IMR-90 (cell line): ENCODE measurements around the gene KRT6A.

ENCODE experiments used
- BHLHE40 ChIP-seq: fragments of 150-350 bp; IDR thresholded peaks from 2 replicates; pipeline ENCODE4 v1.6.1; 2016; ENCODE audit warnings: mild to moderate bottlenecking, low read depth, low read length
- MAFK ChIP-seq: IDR thresholded peaks from 2 replicates; pipeline ENCODE4 v1.6.1; 2012; ENCODE audit warnings: low read depth, low read length, improper control_type of control experiment
- MXI1 ChIP-seq: IDR thresholded peaks from 2 replicates; pipeline ENCODE4 v1.6.1; 2012; ENCODE audit warnings: low read depth, mild to moderate bottlenecking, low read length, moderate library complexity, borderline replicate concordance
- NFE2L2 ChIP-seq: fragments of 150-350 bp; IDR thresholded peaks from 2 replicates; pipeline ENCODE4 v1.6.1; 2016; ENCODE audit warnings: low read depth, mild to moderate bottlenecking, low read length
- POLR2A ChIP-seq: IDR thresholded peaks from 2 replicates; pipeline ENCODE4 v1.6.1; 2012; ENCODE audit warnings: mild to moderate bottlenecking, low read depth, low read length
- RAD21 ChIP-seq: IDR thresholded peaks from 2 replicates; pipeline ENCODE4 v1.6.1; 2012; ENCODE audit warnings: low read length, improper control_type of control experiment
- RFX5 ChIP-seq: IDR thresholded peaks from 2 replicates; pipeline ENCODE4 v1.8.0; 2012; ENCODE audit warnings: low read depth, mild to moderate bottlenecking, low read length, moderate library complexity
- SMC3 ChIP-seq: fragments of 150-350 bp; IDR thresholded peaks from 2 replicates; pipeline ENCODE4 v1.6.1; 2016; ENCODE audit warnings: low read depth, mild to moderate bottlenecking, antibody characterized with exemption, low read length, moderate library complexity
- TF ChIP-seq, protein P1 (sequence below): conservative IDR thresholded peaks from 2 replicates; pipeline ENCODE4 v1.5.1; 2012; ENCODE audit warnings: mild to moderate bottlenecking, low read depth, low read length, improper control_type of control experiment
- TF ChIP-seq, protein P2 (sequence below): fragments of 150-350 bp; IDR thresholded peaks from 2 replicates; pipeline ENCODE4 v1.6.1; 2017; ENCODE audit warnings: mild to moderate bottlenecking, antibody characterized with exemption, low read length, low read depth

DNA sequence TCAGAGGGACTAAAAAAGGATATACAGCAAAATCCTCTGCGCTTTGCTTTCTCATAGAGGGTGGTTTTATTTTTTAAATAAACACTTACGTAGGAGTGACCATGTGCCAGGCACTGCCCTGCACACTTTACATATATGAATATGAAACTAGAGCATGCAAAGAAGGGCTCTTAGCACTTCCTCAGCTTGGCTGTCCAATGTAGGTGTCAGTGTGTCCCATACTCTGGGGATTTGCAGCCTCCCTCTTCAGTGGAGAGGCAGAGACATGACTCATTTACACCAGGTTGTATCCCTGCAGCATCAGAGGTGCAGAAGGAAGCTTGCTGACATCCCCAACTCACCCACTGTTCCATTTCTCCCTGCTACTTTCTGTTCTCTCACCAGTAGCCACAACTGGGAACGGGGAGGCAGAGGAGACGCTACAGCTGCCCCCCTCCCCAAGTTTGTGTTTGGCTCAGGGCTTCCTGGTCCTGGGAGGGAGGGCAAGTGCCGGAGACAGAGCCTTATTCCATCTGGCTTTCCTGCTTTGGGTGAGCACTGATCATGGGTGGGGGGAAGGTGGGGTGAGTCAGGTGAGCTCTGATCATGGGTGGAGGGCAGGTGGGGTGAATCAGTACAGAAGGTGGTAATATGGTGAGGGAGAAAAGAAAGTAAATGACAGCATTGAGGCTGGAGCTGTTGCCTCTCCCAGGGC is 32.0 kb upstream of the KRT6A start:
- TF ChIP-seq MAFK = no peak
- TF ChIP-seq, protein P1, sequence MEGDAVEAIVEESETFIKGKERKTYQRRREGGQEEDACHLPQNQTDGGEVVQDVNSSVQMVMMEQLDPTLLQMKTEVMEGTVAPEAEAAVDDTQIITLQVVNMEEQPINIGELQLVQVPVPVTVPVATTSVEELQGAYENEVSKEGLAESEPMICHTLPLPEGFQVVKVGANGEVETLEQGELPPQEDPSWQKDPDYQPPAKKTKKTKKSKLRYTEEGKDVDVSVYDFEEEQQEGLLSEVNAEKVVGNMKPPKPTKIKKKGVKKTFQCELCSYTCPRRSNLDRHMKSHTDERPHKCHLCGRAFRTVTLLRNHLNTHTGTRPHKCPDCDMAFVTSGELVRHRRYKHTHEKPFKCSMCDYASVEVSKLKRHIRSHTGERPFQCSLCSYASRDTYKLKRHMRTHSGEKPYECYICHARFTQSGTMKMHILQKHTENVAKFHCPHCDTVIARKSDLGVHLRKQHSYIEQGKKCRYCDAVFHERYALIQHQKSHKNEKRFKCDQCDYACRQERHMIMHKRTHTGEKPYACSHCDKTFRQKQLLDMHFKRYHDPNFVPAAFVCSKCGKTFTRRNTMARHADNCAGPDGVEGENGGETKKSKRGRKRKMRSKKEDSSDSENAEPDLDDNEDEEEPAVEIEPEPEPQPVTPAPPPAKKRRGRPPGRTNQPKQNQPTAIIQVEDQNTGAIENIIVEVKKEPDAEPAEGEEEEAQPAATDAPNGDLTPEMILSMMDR = no peak
- TF ChIP-seq NFE2L2 = no peak
- TF ChIP-seq MXI1 = no peak
- no peak for TF ChIP-seq RFX5
- no peak for TF ChIP-seq POLR2A
- TF ChIP-seq BHLHE40 = no peak
- no peak for TF ChIP-seq SMC3
- TF ChIP-seq, protein P2, sequence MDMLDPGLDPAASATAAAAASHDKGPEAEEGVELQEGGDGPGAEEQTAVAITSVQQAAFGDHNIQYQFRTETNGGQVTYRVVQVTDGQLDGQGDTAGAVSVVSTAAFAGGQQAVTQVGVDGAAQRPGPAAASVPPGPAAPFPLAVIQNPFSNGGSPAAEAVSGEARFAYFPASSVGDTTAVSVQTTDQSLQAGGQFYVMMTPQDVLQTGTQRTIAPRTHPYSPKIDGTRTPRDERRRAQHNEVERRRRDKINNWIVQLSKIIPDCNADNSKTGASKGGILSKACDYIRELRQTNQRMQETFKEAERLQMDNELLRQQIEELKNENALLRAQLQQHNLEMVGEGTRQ = no peak
- TF ChIP-seq RAD21 = no peak
